ENCODE measurements around the gene TMEM205. TPM values are rescaled to one million over a fixed set of nuclear protein-coding genes. Genes with fewer than 3 reads are reported as not detected.

TMEM205 gene
- total and polyA plus RNA-seq, 2 of the 8 experiments (the other 6 are each of a cell fraction or from before 2014, with no cell fraction given), result 73.5 to 423 TPM

DNA sequence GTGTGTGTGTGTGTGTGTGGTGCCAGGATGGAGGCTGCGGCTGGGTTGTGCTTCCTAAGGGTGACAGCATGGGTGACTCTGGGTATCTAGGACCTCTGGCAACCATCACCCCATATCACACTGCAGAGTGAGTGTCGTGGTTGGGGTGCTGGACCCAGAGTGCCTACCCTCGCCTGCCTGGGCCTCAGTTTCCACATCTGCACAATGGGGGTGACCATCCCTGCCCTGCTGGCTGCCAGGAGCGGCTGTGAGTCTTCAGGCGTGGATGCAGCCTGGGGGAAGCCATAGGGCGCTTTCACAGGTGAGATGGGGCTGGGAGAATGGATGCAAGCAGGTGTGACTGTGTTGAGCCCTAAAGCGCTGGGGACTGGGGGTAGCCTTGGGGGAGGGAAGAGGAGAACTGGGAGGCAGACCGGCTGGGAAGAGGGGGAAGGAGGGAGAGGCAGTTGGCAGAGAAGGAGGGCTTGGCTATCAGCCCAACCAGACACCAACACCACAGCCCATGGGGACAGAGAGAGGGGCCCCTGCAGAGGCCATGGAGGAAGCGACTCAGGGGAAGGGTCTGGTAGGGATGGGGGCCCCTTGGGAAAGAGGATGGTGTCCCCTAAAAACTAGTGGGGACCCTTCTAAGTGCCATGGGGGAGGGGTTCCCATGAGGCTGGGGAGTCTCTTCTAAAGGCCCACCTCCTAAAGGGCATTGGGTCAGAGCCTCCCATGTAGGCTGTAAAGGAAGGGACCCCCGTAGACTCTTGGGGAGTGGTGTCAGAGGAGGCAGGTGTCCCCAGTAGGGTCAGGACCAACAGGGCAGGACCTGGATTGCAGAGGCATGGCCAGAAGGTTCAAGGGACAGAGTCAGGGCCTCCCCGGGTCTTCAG lies 10.8 kb upstream of the TMEM205 start:
- H4K91ac ChIP-seq (replicated peaks; ENCODE audit: insufficient read length, low read length), result no peak overlapping the region
- DNase-seq (ENCODE audit: low read depth in 1 of 2, low spot score in 2 of 2), result no peak
- no peak overlapping the region for H3K23ac ChIP-seq (ENCODE audit: insufficient read length)
- no peak overlapping the region for H3K14ac ChIP-seq (ENCODE audit: insufficient read length)
- H3K27me3 ChIP-seq (replicated peaks in 1 of 4; ENCODE audit: control insufficient read depth in 3 of 4, extremely low read depth in 1 of 4, insufficient read depth in 3 of 4, low read length in 3 of 4), result peaks cover 0 to 17% (median 12%) of the 10 kb centered on the region in 4 experiments; a peak in 3 of 7 replicates
- peaks cover 18% of the 10 kb centered on the region; the same call in 1 of the 2 replicates for H3K23me2 ChIP-seq (ENCODE audit: low read depth, low read length)
- peaks cover 3 to 13% (median 10%) of the 10 kb centered on the region in 4 experiments for H3K4me1 ChIP-seq (replicated peaks in 1 of 4; ENCODE audit: control insufficient read depth in 3 of 4, insufficient read depth in 4 of 4, low read length in 3 of 4)
- H3K4me2 ChIP-seq (ENCODE audit: insufficient read depth in 1 of 2, low read depth in 2 of 2, low read length in 2 of 2), result no peak overlapping the region; a peak in 1 of 4 replicates
- no peak overlapping the region for H3K18ac ChIP-seq (ENCODE audit: extremely low read depth, low read length)
- WGBS, 2 experiments (ENCODE audit: extremely low coverage in 1 of 2, insufficient coverage in 1 of 2, insufficient read length in 1 of 2, insufficient replicate concordance in 2 of 2, low coverage in 1 of 2, low lambda C conversion rate in 2 of 2, missing lambda C conversion rate in 1 of 2), result 80% methylated on average over 10 of the region's 11 CpGs; no CpG with 5 or more reads in 1 of the 2 experiments
- no peak overlapping the region for H2BK120ac ChIP-seq (replicated peaks; ENCODE audit: low read depth, low read length)
- peaks cover 3% of the 10 kb centered on the region; the same call in 1 of the 2 replicates for H3K79me1 ChIP-seq (ENCODE audit: low read depth, low read length)
- H3K9me3 ChIP-seq (ENCODE audit: insufficient read depth in 2 of 2, low read depth in 1 of 2, low read length in 1 of 2), result no peaks in the 10 kb centered on the region
- no peak for FAIRE-seq
- H3K4ac ChIP-seq (replicated peaks; ENCODE audit: insufficient read length, low read depth, low read length), result no peak overlapping the region
- H2BK5ac ChIP-seq (ENCODE audit: low read depth, low read length), result 0 out of 2 replicates have a peak overlapping the region, but pooled peaks have one; percentile 35
- H3K9ac ChIP-seq (replicated peaks in 1 of 4; ENCODE audit: extremely low read depth in 1 of 4, low read depth in 3 of 4, low read length in 3 of 4), result no peak overlapping the region
- no peak overlapping the region; the same call in 1 of the 2 replicates for H4K8ac ChIP-seq (ENCODE audit: extremely low read depth, insufficient read depth, low read length)
- ChIA-PET CTCF (ENCODE audit: partially characterized antibody) (interaction anchor here (1.3 to 1.5 kb wide), 2 partner anchors 9 to 11 kb away, joined by 3 to 4 read pairs; partner anchors contain the start of genes CCDC159 and TMEM205), POLR2A (ENCODE audit: partially characterized antibody) (interaction anchor here (2.2 kb wide), 1 partner anchor 18 kb away, joined by 8 read pairs; the partner anchor contains the start of gene SWSAP1)
- H2BK15ac ChIP-seq (ENCODE audit: low read length), result peak overlapping the region; percentile 61; the same call in 1 of the 2 replicates
- no peaks in the 10 kb centered on the region for H3K79me2 ChIP-seq (ENCODE audit: control insufficient read depth in 1 of 2, insufficient read depth in 2 of 2, low read length in 2 of 2)
- no peak overlapping the region for H3K4me3 ChIP-seq (ENCODE audit: extremely low read depth in 1 of 4, insufficient read depth in 2 of 4, low read depth in 3 of 4, low read length in 4 of 4)
- H3K27ac ChIP-seq (ENCODE audit: low read depth, low read length), result no peak overlapping the region
- no peak overlapping the region for H3K56ac ChIP-seq (replicated peaks; ENCODE audit: insufficient read length, low read depth, low read length)
- H4K5ac ChIP-seq (ENCODE audit: insufficient read length, low read depth, low read length), result no peak overlapping the region
- H3K36me3 ChIP-seq (ENCODE audit: control insufficient read depth in 2 of 4, insufficient read depth in 4 of 4, low read length in 3 of 4), result no peaks in the 10 kb centered on the region
- no peak overlapping the region for H2BK12ac ChIP-seq (ENCODE audit: low read depth, low read length)
- H4K20me1 ChIP-seq (replicated peaks in 1 of 2; ENCODE audit: control insufficient read depth in 1 of 2, insufficient read depth in 2 of 2, low read length in 2 of 2), result peaks cover 0 to 5% of the 10 kb centered on the region in 2 experiments
- H2AK5ac ChIP-seq (ENCODE audit: low read depth, low read length), result 0 out of 2 replicates have a peak overlapping the region, but pooled peaks have one; percentile 39
- H2BK20ac ChIP-seq (ENCODE audit: low read length), result no peak overlapping the region
- TF ChIP-seq, protein P1, sequence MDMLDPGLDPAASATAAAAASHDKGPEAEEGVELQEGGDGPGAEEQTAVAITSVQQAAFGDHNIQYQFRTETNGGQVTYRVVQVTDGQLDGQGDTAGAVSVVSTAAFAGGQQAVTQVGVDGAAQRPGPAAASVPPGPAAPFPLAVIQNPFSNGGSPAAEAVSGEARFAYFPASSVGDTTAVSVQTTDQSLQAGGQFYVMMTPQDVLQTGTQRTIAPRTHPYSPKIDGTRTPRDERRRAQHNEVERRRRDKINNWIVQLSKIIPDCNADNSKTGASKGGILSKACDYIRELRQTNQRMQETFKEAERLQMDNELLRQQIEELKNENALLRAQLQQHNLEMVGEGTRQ (IDR thresholded peaks at IDR 0.05; ENCODE audit: low read length), result no peak
- TF ChIP-seq TCF12 (IDR thresholded peaks at IDR 0.05; ENCODE audit: low read depth, low read length), result no peak
- no peak for TF ChIP-seq CHD2 (IDR thresholded peaks at IDR 0.05; ENCODE audit: low read length)
- no peak for TF ChIP-seq SAP30 (IDR thresholded peaks at IDR 0.05; ENCODE audit: insufficient read depth, insufficient replicate concordance, low read length)
- no peak for TF ChIP-seq GABPA (IDR thresholded peaks at IDR 0.05; ENCODE audit: borderline replicate concordance, insufficient read depth, low read length)
- no peak for TF ChIP-seq BCL11A (IDR thresholded peaks at IDR 0.05; ENCODE audit: low read depth in 2 of 2, low read length in 2 of 2)
- no peak overlapping the region for H2AFZ ChIP-seq (ENCODE audit: low read length)
